BJ (cell line): ENCODE data around the gene SLC28A1. TPM values are rescaled to one million over a fixed set of nuclear protein-coding genes. Genes with fewer than 3 reads are reported as not detected.

Source experiments
- CTCF ChIA-PET: fragments of 350-600 bp; formaldehyde crosslinking; extraction: SDS; loops from one replicate; lab custom pipeline; 2021; ENCODE audit warnings: antibody characterized with exemption, inconsistent platforms; lab: Yijun Ruan, JAX
- POLR2A ChIA-PET: fragments of 300-600 bp; sonication (Branson Sonifier 250); formaldehyde crosslinking; extraction: SDS; loops from one replicate; lab custom pipeline; 2021; ENCODE audit warnings: antibody characterized with exemption; lab: Charles Lee
- DNase-seq: peaks from one replicate; pipeline ENCODE4 v3.0.0-alpha.2; 2011; ENCODE audit warnings: low read depth
- H3K27me3 ChIP-seq: 2 replicates; pipeline ENCODE4 v1.6.0; 2011; ENCODE audit warnings: low read length; ENCODE audit not compliant: control insufficient read depth, insufficient read depth
- H3K36me3 ChIP-seq: 2 replicates; pipeline ENCODE4 v1.5.1; 2011; ENCODE audit warnings: low read length; ENCODE audit not compliant: control insufficient read depth, insufficient read depth
- H3K4me3 ChIP-seq: 2 replicates; pipeline ENCODE4 v1.5.1; 2011; ENCODE audit warnings: low read depth, mild to moderate bottlenecking, control low read depth, low read length
- CTCF ChIP-seq: IDR thresholded peaks from 2 replicates; pipeline ENCODE4 v1.5.1; 2011; ENCODE audit warnings: low read depth, mild to moderate bottlenecking, control low read depth, inconsistent platforms, low read length, moderate library complexity; ENCODE audit not compliant: insufficient read depth
- polyA plus RNA-seq: library from polyadenylated mRNA; depleted of rRNA; stranded (reverse); fragments of >200 nt; gene quantifications from 2 replicates; pipeline ENCODE4 v1.2.3, GENCODE V29; 2011

The SLC28A1 gene
- polyA plus RNA-seq, 1 experiment, result 0.05 TPM

GRCh38 chr15:84961707-84962106 lies 77.2 kb downstream of the SLC28A1 start:
- DNase-seq, result no peak
- H3K36me3 ChIP-seq, result no peaks in the 10 kb centered on the region
- H3K27me3 ChIP-seq, result no peaks in the 10 kb centered on the region; the same call in 1 of the 2 replicates
- ChIA-PET POLR2A (no interaction called here), CTCF (interaction anchor here (1.2 kb wide), 1 partner anchor 27 kb away, joined by 3 read pairs; no protein-coding TSS in a partner anchor)
- no peak overlapping the region for H3K4me3 ChIP-seq
- no peak for TF ChIP-seq CTCF

DNA sequence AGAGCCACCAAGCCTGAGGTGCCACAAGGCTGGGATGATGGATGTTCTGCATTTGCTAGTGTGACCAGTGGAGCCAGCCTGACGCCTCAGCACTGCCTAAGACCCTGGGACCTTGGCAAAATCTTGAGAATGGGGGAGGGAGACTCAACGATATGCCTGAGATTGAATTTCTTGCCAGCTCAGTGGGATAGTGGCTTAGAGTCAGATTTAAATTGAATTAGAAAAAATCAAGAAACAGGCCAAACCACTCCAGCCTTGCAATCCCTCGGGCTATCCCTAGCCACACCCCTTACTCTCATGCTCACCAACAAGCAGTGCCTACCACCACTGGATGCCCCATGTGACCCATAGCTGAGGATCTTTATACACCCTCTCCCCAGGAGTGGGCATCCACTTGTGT lies 78.5 kb downstream of the SLC28A1 start:
- no peak for TF ChIP-seq CTCF
- Histone ChIP-seq H3K4me3 (no peak overlapping the region), H3K27me3 (no peaks in the 10 kb centered on the region; the same call in 1 of the 2 replicates), H3K36me3 (no peaks in the 10 kb centered on the region)
- CTCF ChIA-PET, result interaction anchor here (1.5 to 1.9 kb wide), 2 partner anchors 18 to 81 kb away, joined by 6 to 7 read pairs; no protein-coding TSS in a partner anchor
- POLR2A ChIA-PET, result no interaction called here
- DNase-seq, result no peak

GRCh38 chr15:84967380-84967779 lies 82.9 kb downstream of the SLC28A1 start:
- TF ChIP-seq CTCF, result no peak
- DNase-seq, result no peak
- Histone ChIP-seq H3K36me3 (no peaks in the 10 kb centered on the region), H3K4me3 (no peak overlapping the region), H3K27me3 (peaks cover 2% of the 10 kb centered on the region)
- ChIA-PET POLR2A (no interaction called here), CTCF (interaction anchor here (0.6 to 2.1 kb wide), 2 partner anchors 13 to 39 kb away, joined by 3 to 5 read pairs; no protein-coding TSS in a partner anchor)

DNA sequence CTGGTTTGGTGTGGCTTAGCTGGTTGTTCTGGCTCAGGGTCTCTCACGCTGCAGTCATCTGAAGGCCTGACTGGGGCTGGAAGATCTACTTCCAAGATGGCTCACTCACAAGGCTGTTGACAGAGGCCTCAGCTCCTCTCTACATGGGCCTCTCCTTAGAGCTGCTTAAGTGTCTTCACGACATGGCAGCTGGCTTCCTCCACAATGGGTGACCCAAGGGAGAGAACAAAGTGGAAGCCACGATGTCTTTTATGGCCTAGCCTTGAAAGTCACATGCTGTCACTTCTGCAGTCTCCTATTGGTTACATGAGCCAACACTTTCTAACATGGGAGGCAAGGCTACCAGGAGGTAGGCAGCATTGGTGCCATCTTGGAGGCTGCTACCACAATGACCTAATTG lies 83.8 kb downstream of the SLC28A1 start:
- no peak for TF ChIP-seq CTCF
- POLR2A ChIA-PET, result no interaction called here
- H3K36me3 ChIP-seq, result no peaks in the 10 kb centered on the region
- peaks cover 2% of the 10 kb centered on the region for H3K27me3 ChIP-seq
- H3K4me3 ChIP-seq, result no peak overlapping the region
- no peak for DNase-seq
- CTCF ChIA-PET, result interaction anchor here (1.4 to 2.1 kb wide), 3 partner anchors 11 to 76 kb away, joined by 5 to 6 read pairs (median 6); no protein-coding TSS in a partner anchor

- H3K36me3 ChIP-seq, result no peaks in the 10 kb centered on the region
- H3K27me3 ChIP-seq, result peaks cover 2% of the 10 kb centered on the region
- ChIA-PET CTCF (interaction anchor here (0.6 to 2.1 kb wide), 4 partner anchors 10 to 75 kb away, joined by 5 to 6 read pairs (median 6); no protein-coding TSS in a partner anchor), POLR2A (no interaction called here)
- H3K4me3 ChIP-seq, result no peak overlapping the region
- TF ChIP-seq CTCF, result no peak
- DNase-seq, result no peak
Observed at GRCh38 chr15:84969257-84969656, 84.8 kb downstream of the SLC28A1 start.
